Measurements from ENCODE around the gene KSR1. TPM values are rescaled to one million over a fixed set of nuclear protein-coding genes. Genes with fewer than 3 reads are reported as not detected.

The KSR1 gene
- total RNA-seq, 6 experiments from 2014 or later: 1.9 to 4.9 (median 3.6) TPM

GRCh38 chr17:27530764-27531391 is 74.6 kb downstream of the KSR1 start:
- Mint-ChIP-seq H3K27ac (no peak overlapping the region), H3K27me3 (ENCODE audit: insufficient read depth) (peaks cover 8% of the 10 kb centered on the region), H3K4me1 (ENCODE audit: low read depth) (peaks cover 42% of the 10 kb centered on the region), H3K4me3 (no peak overlapping the region), H3K9me3 (no peaks in the 10 kb centered on the region), H3K36me3 (ENCODE audit: low read depth) (no peaks in the 10 kb centered on the region)
- TF ChIP-seq CTCF (IDR thresholded peaks at IDR 0.05): no peak
- DNase-seq: no peak

- Mint-ChIP-seq H3K4me3 (no peak overlapping the region), H3K27ac (no peak overlapping the region), H3K36me3 (ENCODE audit: low read depth) (no peaks in the 10 kb centered on the region), H3K4me1 (ENCODE audit: low read depth) (peaks cover 44% of the 10 kb centered on the region), H3K9me3 (no peaks in the 10 kb centered on the region), H3K27me3 (ENCODE audit: insufficient read depth) (peaks cover 8% of the 10 kb centered on the region)
- DNase-seq: no peak
- TF ChIP-seq CTCF (IDR thresholded peaks at IDR 0.05): no peak
These were observed 75.3 kb downstream of the KSR1 start for GRCh38 chr17:27531469-27531961.

GRCh38 chr17:27532269-27533263 is 76.3 kb downstream of the KSR1 start:
- TF ChIP-seq CTCF (IDR thresholded peaks at IDR 0.05): no peak
- Mint-ChIP-seq H3K36me3 (ENCODE audit: low read depth) (no peaks in the 10 kb centered on the region), H3K4me1 (ENCODE audit: low read depth) (peaks cover 41% of the 10 kb centered on the region), H3K27ac (no peak overlapping the region), H3K4me3 (no peak overlapping the region), H3K27me3 (ENCODE audit: insufficient read depth) (peaks cover 8% of the 10 kb centered on the region), H3K9me3 (no peaks in the 10 kb centered on the region)
- no peak for DNase-seq

- DNase-seq: peak; percentile 89
- H3K36me3 Mint-ChIP-seq (ENCODE audit: low read depth): no peaks in the 10 kb centered on the region
- peak overlapping the region; percentile 45; the same call in 1 of the 2 replicates for H3K4me3 Mint-ChIP-seq
- H3K4me1 Mint-ChIP-seq (ENCODE audit: low read depth): peaks cover 41% of the 10 kb centered on the region
- no peaks in the 10 kb centered on the region for H3K9me3 Mint-ChIP-seq
- H3K27ac Mint-ChIP-seq: peak overlapping the region; percentile 77
- peak; percentile 25; the same call in 1 of the 2 replicates for TF ChIP-seq CTCF (IDR thresholded peaks at IDR 0.05)
- peaks cover 6% of the 10 kb centered on the region for H3K27me3 Mint-ChIP-seq (ENCODE audit: insufficient read depth)
These were observed 77.9 kb downstream of the KSR1 start for GRCh38 chr17:27533874-27534815.
